GM18502 (cell line): ENCODE results near the gene MKI67.

Source experiments
- ATAC-seq: cut with Tn5 transposase; IDR thresholded peaks from one replicate; pipeline ENCODE4 v1.9.1; 2021; ENCODE audit warnings: mild to moderate bottlenecking; ENCODE audit not compliant: unreplicated experiment, poor library complexity

Gene MKI67

DNA sequence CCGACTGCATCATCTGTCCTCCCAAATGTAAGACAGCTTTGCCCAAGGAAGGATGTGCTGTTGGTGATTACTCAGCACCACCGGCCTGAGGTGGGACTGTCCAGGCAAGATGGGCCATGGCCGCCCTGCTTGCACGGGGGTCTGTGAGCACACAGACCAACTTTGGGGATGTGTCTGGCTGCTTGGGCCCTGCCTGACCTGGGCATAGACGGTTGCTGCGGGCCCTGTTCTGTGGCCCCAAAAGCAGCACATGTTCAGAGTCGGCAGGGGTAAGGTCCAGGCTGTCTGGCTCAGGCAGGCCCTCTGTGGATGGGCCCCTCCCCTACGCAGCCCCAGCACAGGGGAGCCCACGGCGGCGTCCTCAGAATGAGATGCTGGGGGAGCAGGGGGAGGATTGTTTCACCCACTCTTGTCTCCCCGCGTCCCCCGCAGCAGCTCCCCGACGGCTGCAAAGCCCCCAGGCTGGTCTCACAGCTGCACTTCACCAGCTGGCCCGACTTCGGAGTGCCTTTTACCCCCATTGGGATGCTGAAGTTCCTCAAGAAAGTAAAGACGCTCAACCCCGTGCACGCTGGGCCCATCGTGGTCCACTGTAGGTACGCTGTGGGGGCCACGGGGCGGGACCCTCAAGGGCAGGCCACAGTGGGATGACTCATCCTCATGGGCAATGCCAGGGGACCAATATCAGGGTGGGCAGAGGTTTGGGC, 58.4 kb downstream of the MKI67 start:
- no peak for ATAC-seq

GRCh38 chr10:128066870-128067382, 59.3 kb downstream of the MKI67 start:
- ATAC-seq = no peak

GRCh38 chr10:128065881-128066534, 60.2 kb downstream of the MKI67 start:
- ATAC-seq = no peak

- ATAC-seq = peak; percentile 38
These were observed 61.1 kb downstream of the MKI67 start for GRCh38 chr10:128064970-128065580.

- ATAC-seq = peak; percentile 47
These were observed 61.9 kb downstream of the MKI67 start for GRCh38 chr10:128064108-128064969.

DNA sequence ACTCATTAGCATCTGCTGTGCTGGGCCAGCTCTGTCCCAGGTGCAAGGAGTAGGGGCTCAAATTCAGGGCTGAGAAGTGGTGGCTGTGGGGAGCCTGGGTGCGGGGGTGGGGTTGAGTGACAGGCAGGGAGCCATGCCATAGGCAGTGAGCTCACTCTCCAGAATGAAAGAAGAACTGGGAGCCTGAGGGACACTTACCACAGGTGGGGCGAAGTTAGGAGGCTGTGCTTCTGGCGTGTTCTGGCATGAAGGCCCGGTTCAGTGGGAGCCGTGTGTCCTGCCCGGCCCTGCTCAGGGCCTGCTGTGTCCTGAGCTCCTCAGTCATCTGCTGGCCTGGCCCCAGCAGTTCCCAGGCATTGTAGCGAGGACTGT, 62.5 kb downstream of the MKI67 start:
- peak; percentile 17 for ATAC-seq

GRCh38 chr10:128062881-128063563, 63.2 kb downstream of the MKI67 start:
- peak; percentile 54 for ATAC-seq

- peak; percentile 5 for ATAC-seq
These were observed 63.8 kb downstream of the MKI67 start for GRCh38 chr10:128062331-128062880.

- no peak for ATAC-seq
These were observed 64.6 kb downstream of the MKI67 start for GRCh38 chr10:128061306-128062300.

- ATAC-seq = no peak
These were observed 65.6 kb downstream of the MKI67 start for GRCh38 chr10:128060341-128061250.

GRCh38 chr10:128059982-128060293, 66.3 kb downstream of the MKI67 start:
- no peak for ATAC-seq

DNA sequence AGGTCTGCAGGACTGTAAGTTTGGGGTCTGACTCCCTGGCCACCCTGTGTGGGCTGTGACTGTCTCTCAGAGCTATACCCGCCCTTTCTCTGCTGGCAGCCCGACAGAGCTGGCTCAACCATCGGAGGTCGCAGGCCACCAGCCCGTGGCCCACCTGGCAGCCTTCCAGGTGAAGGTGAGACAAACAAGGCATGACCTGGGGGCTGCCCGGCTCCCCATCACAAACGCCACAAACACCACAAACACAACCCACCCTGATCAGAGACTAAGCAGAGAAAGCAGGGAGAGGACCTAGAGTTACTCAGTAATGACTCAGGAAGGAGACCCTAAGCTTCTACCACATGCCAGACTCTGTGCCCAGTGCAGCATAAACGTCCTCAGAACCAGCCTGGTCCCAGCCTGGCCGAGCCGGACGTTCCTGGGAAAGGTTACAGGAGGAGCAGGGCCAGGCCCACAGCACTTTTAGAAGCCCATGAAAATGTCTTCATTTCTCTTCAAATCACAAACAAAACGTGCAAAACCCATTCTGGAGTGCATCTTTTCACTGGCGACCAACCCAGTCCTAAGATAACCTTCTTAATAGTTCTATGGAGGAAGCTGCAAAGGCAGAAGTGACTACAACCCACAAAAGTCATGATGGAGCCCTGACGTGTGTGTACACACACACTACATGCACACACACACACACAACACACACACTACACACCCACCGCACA, 66.8 kb downstream of the MKI67 start:
- no peak for ATAC-seq

DNA sequence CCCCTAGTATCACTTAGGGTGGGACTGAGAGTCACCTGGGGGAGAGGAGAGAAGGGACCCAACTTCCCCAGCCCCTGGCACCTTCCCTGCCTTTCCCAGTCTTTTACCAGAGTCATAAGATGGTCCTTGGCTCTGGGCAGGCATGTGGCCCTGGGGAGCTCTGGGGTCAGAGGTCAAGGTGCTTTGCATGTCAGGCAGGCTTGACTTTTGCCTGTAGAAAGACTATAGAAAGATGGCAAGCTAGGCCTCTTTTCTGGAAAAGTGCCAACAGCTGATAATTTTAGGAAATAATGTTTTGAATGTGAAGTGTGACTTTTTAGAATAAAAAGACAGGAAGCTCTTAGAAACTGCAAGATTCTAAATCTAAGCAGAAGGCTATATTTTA, 67.5 kb downstream of the MKI67 start:
- ATAC-seq = no peak

DNA sequence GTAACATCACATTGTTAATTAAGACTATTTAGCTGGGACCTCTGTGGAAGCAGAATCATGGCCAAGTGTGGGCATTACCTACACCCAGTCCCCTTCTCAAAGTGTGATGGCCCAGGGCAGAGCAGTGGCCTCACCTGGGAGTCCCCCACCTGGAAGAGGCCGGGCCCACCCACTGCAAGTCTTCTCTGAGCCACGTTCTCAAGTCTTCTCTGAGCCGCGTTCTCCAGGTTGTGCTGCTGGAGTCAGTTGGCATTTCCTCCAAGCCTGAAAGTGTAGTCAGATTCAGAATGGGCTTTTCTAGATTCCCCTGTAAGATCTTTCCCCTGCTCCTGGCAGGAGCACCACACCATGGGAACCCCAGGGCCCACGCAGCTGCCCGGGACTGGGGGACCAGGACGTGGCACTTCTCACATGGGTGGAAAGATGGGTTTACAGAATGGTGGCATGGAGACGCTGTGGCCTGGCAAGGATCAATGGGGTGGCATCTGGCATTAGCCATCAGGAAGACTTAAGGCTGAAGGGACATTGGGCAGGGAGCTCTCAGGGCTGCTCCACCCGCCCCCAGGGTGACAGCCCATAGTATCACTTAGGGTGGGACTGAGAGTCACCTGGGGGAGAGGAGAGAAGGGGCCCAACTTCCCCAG, 68.0 kb downstream of the MKI67 start:
- ATAC-seq = no peak

DNA sequence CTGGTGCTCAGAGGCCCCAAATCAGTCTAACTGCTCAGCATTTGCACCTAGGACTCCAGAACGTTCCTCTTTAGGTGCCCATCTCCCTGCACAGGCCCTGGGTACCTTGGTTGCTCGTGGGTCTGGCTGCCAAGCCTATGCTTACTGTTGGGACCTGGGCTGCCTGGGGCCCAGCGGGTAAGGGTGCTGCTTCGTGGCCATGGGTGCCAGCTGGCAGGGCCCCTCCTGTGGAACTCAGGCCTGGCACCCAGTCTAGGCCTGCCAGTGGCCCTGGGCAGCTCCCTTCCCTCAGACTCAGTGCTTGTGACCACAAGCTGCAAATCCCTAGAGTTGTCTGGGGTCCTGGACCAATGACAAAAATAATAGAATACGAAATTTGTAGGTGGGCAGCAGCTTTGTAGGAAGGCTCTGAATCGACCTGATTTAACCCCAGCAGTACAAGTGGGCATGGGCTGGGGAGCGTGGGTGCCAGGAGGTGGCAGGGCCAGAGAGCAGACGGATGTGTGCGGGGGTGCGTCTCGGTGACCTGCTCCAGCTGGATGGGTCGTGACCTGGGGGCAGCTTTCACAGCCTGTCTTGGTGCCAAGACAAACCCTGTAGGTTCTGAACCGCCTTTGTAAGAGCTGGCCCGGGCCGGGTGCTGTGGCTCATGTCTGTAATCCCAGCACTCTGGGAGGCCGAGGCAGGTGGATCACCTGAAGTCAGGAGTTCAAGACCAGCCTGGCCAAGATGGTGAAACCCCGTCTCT, 69.7 kb downstream of the MKI67 start:
- ATAC-seq = no peak
